Measurements from ENCODE around the gene PLPP2. TPM values are rescaled to one million over a fixed set of nuclear protein-coding genes. Genes with fewer than 3 reads are reported as not detected.

PLPP2 gene
- total RNA-seq, 2 donors from 2014 or later = 40.1 to 76.6 TPM

DNA sequence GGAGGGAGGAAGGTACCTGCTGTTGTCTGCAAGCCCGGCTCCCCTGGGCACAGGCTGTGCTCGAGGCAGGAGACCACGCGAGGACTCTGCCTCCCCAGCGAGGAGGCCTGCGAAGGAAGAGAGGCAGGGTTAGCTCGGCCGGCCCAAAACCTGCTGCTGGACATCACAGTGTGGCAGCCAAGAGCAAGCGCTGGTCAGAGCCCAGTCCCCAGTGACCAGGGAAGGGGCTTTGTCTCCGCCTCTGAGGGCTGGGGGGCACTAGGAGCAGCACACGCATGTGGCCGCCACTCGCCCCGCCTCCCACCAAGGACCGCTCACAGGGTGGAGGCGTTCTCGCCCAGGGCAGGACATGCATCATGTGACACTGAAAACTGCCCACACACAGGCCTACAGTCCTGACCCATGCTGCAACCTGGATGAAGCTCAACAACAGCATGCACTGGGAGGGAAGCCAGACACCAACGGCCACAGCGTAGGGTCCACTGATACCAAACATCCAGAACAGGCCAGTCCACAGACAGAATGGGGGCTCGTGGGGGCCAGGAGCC lies 44.9 kb upstream of the PLPP2 start:
- Histone ChIP-seq H3K4me3 (no peak overlapping the region), H3K9me3 (no peaks in the 10 kb centered on the region), H3K36me3 (peaks cover 0 to 1% of the 10 kb centered on the region in 2 donors), H3K27me3 (replicated peaks; ENCODE audit: insufficient read depth) (no peaks in the 10 kb centered on the region), H3K4me1 (replicated peaks) (peaks cover 6% of the 10 kb centered on the region), H3K27ac (no peak overlapping the region)
- no peak for DNase-seq (ENCODE audit: low spot score)
- intact Hi-C loops (cut with DNase I) = no loop called here
- TF ChIP-seq, protein P1, sequence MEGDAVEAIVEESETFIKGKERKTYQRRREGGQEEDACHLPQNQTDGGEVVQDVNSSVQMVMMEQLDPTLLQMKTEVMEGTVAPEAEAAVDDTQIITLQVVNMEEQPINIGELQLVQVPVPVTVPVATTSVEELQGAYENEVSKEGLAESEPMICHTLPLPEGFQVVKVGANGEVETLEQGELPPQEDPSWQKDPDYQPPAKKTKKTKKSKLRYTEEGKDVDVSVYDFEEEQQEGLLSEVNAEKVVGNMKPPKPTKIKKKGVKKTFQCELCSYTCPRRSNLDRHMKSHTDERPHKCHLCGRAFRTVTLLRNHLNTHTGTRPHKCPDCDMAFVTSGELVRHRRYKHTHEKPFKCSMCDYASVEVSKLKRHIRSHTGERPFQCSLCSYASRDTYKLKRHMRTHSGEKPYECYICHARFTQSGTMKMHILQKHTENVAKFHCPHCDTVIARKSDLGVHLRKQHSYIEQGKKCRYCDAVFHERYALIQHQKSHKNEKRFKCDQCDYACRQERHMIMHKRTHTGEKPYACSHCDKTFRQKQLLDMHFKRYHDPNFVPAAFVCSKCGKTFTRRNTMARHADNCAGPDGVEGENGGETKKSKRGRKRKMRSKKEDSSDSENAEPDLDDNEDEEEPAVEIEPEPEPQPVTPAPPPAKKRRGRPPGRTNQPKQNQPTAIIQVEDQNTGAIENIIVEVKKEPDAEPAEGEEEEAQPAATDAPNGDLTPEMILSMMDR (IDR thresholded peaks at IDR 0.05) = no peak
- TF ChIP-seq POLR2A (IDR thresholded peaks at IDR 0.05) (no peak), POLR2AphosphoS5 (IDR thresholded peaks at IDR 0.05) (no peak)
- WGBS = 81% methylated on average over 11 of the region's 20 CpGs

DNA sequence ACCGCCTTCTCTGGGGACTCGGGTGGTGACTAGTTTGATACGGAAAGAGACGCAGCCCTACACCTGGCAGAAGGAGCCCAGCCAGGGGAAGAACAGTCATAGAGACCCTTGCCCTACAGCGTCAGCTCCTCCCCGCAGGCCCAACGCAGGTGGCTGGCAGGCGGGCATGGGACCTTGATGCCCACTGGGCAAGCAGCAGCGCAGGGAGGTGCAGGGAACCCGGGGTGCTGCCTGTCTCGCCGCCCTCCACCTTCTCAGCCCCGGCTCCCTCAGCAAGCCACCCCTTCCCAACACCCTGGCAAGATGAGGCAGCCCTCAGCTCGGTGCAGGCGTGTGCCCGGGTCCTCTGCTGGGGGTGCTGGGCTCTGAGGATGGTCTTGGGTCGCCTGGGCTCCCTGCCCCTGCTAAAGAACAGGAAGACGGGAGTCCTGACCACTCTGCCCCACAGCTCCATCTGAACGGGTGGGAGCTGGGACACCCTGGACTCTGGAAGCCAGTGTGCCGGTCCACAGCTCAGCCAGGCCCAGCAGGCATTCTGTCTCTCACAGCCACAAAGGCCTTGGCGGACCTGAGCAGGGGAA lies 44.4 kb upstream of the PLPP2 start:
- no peaks in the 10 kb centered on the region for H3K9me3 ChIP-seq
- H3K4me1 ChIP-seq (replicated peaks) = peaks cover under 1% of the 10 kb centered on the region
- H3K4me3 ChIP-seq = no peak overlapping the region
- WGBS = 92% methylated on average over 16 of the region's 21 CpGs
- no peak overlapping the region for H3K27ac ChIP-seq
- TF ChIP-seq POLR2AphosphoS5 (IDR thresholded peaks at IDR 0.05) (no peak), POLR2A (IDR thresholded peaks at IDR 0.05) (no peak)
- TF ChIP-seq, protein P1 (IDR thresholded peaks at IDR 0.05) = no peak
- DNase-seq (ENCODE audit: low spot score) = no peak
- intact Hi-C loops (cut with DNase I) = no loop called here
- no peaks in the 10 kb centered on the region for H3K27me3 ChIP-seq (replicated peaks; ENCODE audit: insufficient read depth)
- H3K36me3 ChIP-seq = peaks cover 2 to 7% of the 10 kb centered on the region in 2 donors

DNA sequence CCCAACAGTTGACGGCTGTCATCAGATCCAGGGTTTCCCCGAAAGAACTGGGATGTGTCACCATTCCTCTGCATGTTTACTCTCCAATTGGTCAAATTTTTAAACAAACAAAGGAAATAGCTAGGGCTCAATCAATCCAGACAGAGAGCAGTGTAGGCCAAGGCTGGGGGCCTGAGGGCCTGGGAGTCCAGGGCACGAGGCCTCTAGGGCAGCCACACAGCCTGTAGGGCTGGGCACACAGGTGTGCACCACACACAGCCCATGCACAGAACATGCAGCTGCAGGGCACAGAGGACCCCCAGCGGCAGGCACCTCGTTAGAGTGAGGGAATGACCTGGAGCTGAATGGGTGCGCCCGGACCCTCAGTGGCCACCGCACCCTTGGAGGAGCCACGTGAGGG lies 43.9 kb upstream of the PLPP2 start:
- intact Hi-C loops (cut with DNase I) = no loop called here
- no peak for DNase-seq (ENCODE audit: low spot score)
- H3K36me3 ChIP-seq = peaks cover 6 to 8% of the 10 kb centered on the region in 2 donors
- H3K9me3 ChIP-seq = no peaks in the 10 kb centered on the region
- TF ChIP-seq POLR2AphosphoS5 (IDR thresholded peaks at IDR 0.05) (no peak), POLR2A (IDR thresholded peaks at IDR 0.05) (no peak)
- TF ChIP-seq, protein P1 (IDR thresholded peaks at IDR 0.05) = no peak
- 81% methylated on average over 6 of the region's 9 CpGs for WGBS
- H3K4me1 ChIP-seq (replicated peaks) = no peaks in the 10 kb centered on the region
- no peak overlapping the region for H3K27ac ChIP-seq
- H3K4me3 ChIP-seq = no peak overlapping the region
- H3K27me3 ChIP-seq (replicated peaks; ENCODE audit: insufficient read depth) = no peaks in the 10 kb centered on the region

DNA sequence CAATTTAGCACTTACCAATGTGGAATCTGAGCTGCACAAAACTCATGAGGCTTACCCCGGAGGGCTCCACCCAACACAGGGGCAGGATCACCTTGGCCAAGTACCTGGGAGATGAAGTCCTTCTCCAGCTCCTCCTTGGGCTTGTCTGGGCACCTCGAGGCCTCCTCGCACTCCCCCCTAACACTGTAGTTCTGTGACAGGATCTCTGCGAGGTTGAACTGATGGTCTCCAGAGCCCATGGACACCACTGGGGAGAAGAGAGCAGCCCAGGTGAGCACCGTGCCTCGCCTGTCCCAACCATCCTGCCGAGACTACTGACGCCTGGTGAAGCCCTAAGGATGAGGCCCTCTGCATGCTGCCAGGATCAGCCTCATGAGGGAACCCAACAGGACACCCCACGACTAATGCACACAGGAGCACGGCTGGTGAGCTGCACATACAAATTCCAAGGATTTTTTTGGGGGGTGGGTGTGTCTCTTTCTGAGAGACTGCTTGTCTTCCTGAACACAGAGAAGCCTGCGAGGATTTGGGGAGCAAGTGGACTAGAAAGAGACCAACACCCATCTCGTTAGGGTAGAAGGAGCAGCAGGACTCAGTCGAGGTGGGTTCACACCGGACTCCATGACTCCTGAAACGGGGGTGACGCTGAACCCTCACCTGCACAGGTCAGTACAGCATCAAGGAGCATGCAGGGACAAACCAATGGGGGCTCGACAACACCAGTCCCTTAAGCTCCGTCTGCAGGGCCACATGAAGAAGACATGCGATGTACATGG lies 43.3 kb upstream of the PLPP2 start:
- intact Hi-C loops (cut with DNase I) = no loop called here
- Histone ChIP-seq H3K27me3 (replicated peaks; ENCODE audit: insufficient read depth) (no peaks in the 10 kb centered on the region), H3K9me3 (no peaks in the 10 kb centered on the region), H3K27ac (no peak overlapping the region), H3K4me3 (no peak overlapping the region), H3K36me3 (peaks cover 8 to 11% of the 10 kb centered on the region in 2 donors), H3K4me1 (replicated peaks) (no peaks in the 10 kb centered on the region)
- TF ChIP-seq POLR2AphosphoS5 (IDR thresholded peaks at IDR 0.05) (no peak), POLR2A (IDR thresholded peaks at IDR 0.05) (no peak)
- TF ChIP-seq, protein P1 (IDR thresholded peaks at IDR 0.05) = no peak
- no peak for DNase-seq (ENCODE audit: low spot score)
- WGBS = 85% methylated on average over 19 of the region's 19 CpGs

All from prostate gland (tissue), 2 donors.